Transverse colon (tissue), 4 donors: ENCODE results near the gene TRIM45. TPM values are rescaled to one million over a fixed set of nuclear protein-coding genes. Genes with fewer than 3 reads are reported as not detected.
"Not testable (repeated sequence)": the region's sequence is repeated elsewhere in the genome, so short reads cannot be mapped to it uniquely, and the experiment has no call there.

ENCODE experiments used
- DNase-seq: peaks from one replicate; pipeline ENCODE4 v3.0.0-alpha.2; 2019
- H3K27ac ChIP-seq, 4 donors: fragments of 200-600 bp; sonication (generic); 2 replicates each; pipeline ENCODE4 v1.5.1; 2016 to 2018; ENCODE audit warnings: inconsistent platforms in 4 of 4
- H3K27me3 ChIP-seq: fragments of 200-600 bp; sonication (generic); 2 replicates; pipeline ENCODE4 v1.5.1; 2017; ENCODE audit warnings: inconsistent platforms
- H3K36me3 ChIP-seq, 4 donors: fragments of 200-600 bp; sonication (generic); 2 replicates each; pipeline ENCODE4 v1.5.1; 2017 to 2019; ENCODE audit warnings: inconsistent platforms in 4 of 4
- H3K4me1 ChIP-seq, 4 donors: fragments of 200-600 bp; sonication (generic); 2 replicates each; pipeline ENCODE4 v1.5.1; 2017 to 2020; ENCODE audit warnings: inconsistent platforms in 4 of 4
- H3K4me3 ChIP-seq, 4 donors: fragments of 200-600 bp; sonication (generic); 1 replicate in 1 of 4; 2 replicates in 3 of 4; pipeline versions ENCODE4 v1.5.1 to v1.6.1; 2017 to 2019; ENCODE audit warnings: inconsistent platforms in 4 of 4
- H3K9me3 ChIP-seq, 2 donors: fragments of 200-600 bp; sonication (generic); 2 replicates each; pipeline ENCODE4 v1.5.1; 2017 to 2019; ENCODE audit warnings: inconsistent platforms in 2 of 2
- EP300 ChIP-seq: sonication (generic); formaldehyde crosslinking; IDR thresholded peaks from one replicate; pipeline ENCODE4 v1.6.1; 2017; ENCODE audit warnings: antibody characterized with exemption, low read depth
- POLR2A ChIP-seq: fragments of 450-650 bp; IDR thresholded peaks from one replicate; pipeline ENCODE4 v1.6.1; 2016; ENCODE audit warnings: antibody characterized with exemption, mild to moderate bottlenecking, moderate library complexity
- POLR2AphosphoS5 ChIP-seq, 3 donors: sonication (generic); formaldehyde crosslinking; IDR thresholded peaks; one replicate each; pipeline ENCODE4 v1.6.1; 2016; ENCODE audit warnings: antibody characterized with exemption in 3 of 3
- WGBS, 2 donors: methylation state at CpG; one replicate each; pipeline ENCODE4 v1.1.5; 2018; ENCODE audit warnings: low coverage in 1 of 2; 5-methylcytosine and 5-hydroxymethylcytosine counted together
- in situ Hi-C, 4 donors: fragments of 200-750 bp; cut with MboI; loops; one replicate each; pipeline versions ENCODE4 v1.15.0 to v1.15.1; 2017; ENCODE audit warnings: low sequenced_read_pairs in 3 of 4, low pct_ligation_motif_present in 1 of 4, low pct_unique_long_range_greater_than_20kb in 1 of 4
- intact Hi-C: fragments of 100-400 bp; cut with DNase I; formaldehyde crosslinking; loops from one replicate; pipeline ENCODE4 v1.15.1; 2023; ENCODE audit warnings: low total_unique reads
- total RNA-seq, 4 donors: library from RNA; depleted of rRNA; stranded (reverse); fragments of >200 nt; gene quantifications; one replicate each; pipeline ENCODE4 v1.1.0, GENCODE V29; 2016
- TF ChIP-seq, protein P1 (sequence below), 5 experiments: fragments of 200-600 bp in 3 of 5; fragments of 450-650 bp in 2 of 5; sonication (generic) in 3 of 5; IDR thresholded peaks; 1 replicate in 2 of 5; 2 replicates in 3 of 5; pipeline ENCODE4 v1.5.1; 2016 to 2017; ENCODE audit warnings: antibody characterized with exemption in 5 of 5, inconsistent platforms in 3 of 5, mild to moderate bottlenecking in 2 of 5, moderate library complexity in 1 of 5

Gene TRIM45
- total RNA-seq, 4 donors from 2014 or later: 2.6 to 106 (median 3.1) TPM

DNA sequence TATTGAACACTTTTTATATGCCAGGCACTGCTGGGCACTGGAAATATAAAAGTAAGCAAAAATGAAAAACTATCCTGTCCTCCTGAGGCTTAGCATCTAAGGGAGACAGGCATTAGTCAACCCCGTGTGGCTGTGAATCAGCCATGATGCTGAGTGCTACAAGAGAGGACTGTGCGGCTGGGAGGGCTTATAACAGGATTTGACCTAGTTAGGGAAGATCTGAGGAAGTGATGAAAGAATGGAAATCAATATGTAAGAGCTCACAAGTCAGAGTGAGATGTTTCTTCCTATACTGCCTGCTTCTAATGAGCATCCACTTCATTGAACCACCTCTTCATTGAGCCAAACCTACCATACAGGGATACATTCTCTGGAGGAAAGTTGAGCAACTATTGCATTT lies 15.1 kb downstream of the TRIM45 start:
- TF ChIP-seq, protein P1, sequence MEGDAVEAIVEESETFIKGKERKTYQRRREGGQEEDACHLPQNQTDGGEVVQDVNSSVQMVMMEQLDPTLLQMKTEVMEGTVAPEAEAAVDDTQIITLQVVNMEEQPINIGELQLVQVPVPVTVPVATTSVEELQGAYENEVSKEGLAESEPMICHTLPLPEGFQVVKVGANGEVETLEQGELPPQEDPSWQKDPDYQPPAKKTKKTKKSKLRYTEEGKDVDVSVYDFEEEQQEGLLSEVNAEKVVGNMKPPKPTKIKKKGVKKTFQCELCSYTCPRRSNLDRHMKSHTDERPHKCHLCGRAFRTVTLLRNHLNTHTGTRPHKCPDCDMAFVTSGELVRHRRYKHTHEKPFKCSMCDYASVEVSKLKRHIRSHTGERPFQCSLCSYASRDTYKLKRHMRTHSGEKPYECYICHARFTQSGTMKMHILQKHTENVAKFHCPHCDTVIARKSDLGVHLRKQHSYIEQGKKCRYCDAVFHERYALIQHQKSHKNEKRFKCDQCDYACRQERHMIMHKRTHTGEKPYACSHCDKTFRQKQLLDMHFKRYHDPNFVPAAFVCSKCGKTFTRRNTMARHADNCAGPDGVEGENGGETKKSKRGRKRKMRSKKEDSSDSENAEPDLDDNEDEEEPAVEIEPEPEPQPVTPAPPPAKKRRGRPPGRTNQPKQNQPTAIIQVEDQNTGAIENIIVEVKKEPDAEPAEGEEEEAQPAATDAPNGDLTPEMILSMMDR (IDR thresholded peaks at IDR 0.05): no peak
- TF ChIP-seq POLR2AphosphoS5 (IDR thresholded peaks at IDR 0.05) (no peak), POLR2A (no peak), EP300 (no peak)
- H3K36me3 ChIP-seq: peaks cover 0 to 4% (median 0%) of the 10 kb centered on the region in 4 donors

DNA sequence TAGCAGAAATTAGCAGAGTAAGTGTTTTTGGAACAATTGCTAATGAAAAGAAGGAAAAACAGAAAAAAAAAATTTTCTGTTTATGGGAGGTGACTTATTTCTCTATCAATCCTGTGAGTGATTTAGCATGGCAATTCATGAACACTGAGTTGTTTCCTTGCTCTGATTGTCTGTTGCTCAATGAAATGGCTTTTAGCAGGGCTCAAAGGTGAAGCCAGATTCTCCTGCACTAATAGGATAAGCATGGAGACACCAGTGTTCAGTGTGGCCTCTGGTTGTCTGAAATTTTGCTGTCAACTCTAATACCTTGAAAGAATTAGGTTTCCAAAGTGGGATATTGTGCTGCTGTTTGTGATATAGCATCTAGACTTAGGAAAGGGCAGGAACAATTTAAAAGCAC lies 15.8 kb downstream of the TRIM45 start:
- in situ Hi-C loops (loop anchor here in 1 of 4 donors (25.0 kb wide), 1 partner anchor 807 kb away; no protein-coding TSS in a partner anchor), intact Hi-C loops (no loop called here)
- H3K36me3 ChIP-seq: peaks cover 0 to 7% (median 0%) of the 10 kb centered on the region in 4 donors
- H3K4me3 ChIP-seq: no peak overlapping the region
- H3K9me3 ChIP-seq: no peaks in the 10 kb centered on the region
- H3K27ac ChIP-seq: no peak overlapping the region
- no peak for DNase-seq
- H3K4me1 ChIP-seq: no peaks in the 10 kb centered on the region
- H3K27me3 ChIP-seq: no peaks in the 10 kb centered on the region
- TF ChIP-seq, protein P1 (IDR thresholded peaks at IDR 0.05): no peak
- no peak for TF ChIP-seq POLR2AphosphoS5 (IDR thresholded peaks at IDR 0.05)
- TF ChIP-seq POLR2A: no peak

More for the DNA sequence above, 15.1 kb downstream of the TRIM45 start:
- intact Hi-C loops (no loop called here), in situ Hi-C loops (loop anchor here in 1 of 4 donors (25.0 kb wide), 1 partner anchor 806 kb away; no protein-coding TSS in a partner anchor)
- no peak overlapping the region for H3K4me3 ChIP-seq
- no peak for DNase-seq
- no peaks in the 10 kb centered on the region for H3K27me3 ChIP-seq
- no peaks in the 10 kb centered on the region for H3K4me1 ChIP-seq
- no peaks in the 10 kb centered on the region for H3K9me3 ChIP-seq
- WGBS, 2 donors: 91 to 92% methylated on average over 2 of the region's 2 CpGs
- no peak overlapping the region for H3K27ac ChIP-seq

DNA sequence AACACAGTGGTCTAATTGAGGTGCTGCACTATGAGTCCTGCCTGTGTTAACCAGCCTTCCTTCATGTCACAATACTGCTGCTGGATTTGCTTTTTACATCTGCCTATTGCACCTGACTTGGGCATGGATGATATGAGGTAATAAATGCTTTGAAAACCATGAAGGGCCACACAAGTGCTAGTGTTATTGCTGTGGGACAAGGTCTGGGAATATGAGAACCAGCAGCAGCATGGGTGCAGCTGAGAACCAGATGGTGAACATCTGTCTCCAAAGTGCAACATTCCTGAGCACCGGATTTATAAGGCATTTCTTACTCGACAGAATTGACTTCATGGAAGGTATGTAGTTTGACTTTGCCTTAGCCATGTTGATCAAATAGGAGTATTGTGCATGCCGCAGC lies 16.6 kb downstream of the TRIM45 start:
- WGBS, 2 donors: 76% methylated on average over 3 of the region's 3 CpGs; no CpG with 5 or more reads in 1 of the 2 donors
- Histone ChIP-seq H3K27ac (no peak overlapping the region), H3K9me3 (no peaks in the 10 kb centered on the region), H3K4me1 (no peaks in the 10 kb centered on the region), H3K4me3 (no peak overlapping the region), H3K36me3 (peaks cover 0 to 7% (median 2%) of the 10 kb centered on the region in 4 donors), H3K27me3 (no peaks in the 10 kb centered on the region)
- in situ Hi-C loops (loop anchor here in 1 of 4 donors (25.0 kb wide), 1 partner anchor 807 kb away; no protein-coding TSS in a partner anchor), intact Hi-C loops (no loop called here)
- DNase-seq: no peak
- TF ChIP-seq POLR2A: no peak
- TF ChIP-seq EP300: no peak
- TF ChIP-seq, protein P1 (IDR thresholded peaks at IDR 0.05): no peak
- TF ChIP-seq POLR2AphosphoS5 (IDR thresholded peaks at IDR 0.05): no peak

DNA sequence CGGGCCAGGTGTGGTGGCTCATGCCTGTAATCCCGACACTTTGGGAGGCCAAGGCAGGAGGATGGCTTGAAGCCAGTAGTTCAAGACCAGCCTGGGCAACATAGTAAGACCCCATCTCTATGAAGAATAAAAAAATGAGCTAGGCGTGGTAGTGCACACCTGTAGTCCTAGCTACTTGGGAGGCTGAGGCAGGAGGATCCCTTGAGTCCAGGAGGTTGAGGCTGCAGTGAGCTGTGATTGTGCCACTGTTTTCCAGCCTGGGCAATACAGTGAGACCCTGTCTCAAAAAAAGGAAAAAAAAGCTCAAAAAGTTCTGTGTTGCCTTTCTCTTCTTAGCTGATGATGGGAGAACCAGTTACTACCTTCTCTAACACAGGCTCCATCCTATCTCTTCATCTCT lies 19.7 kb downstream of the TRIM45 start:
- intact Hi-C loops: not testable (repeated sequence)
- 94 to 96% methylated on average over 3 of the region's 3 CpGs for WGBS, 2 donors

DNA sequence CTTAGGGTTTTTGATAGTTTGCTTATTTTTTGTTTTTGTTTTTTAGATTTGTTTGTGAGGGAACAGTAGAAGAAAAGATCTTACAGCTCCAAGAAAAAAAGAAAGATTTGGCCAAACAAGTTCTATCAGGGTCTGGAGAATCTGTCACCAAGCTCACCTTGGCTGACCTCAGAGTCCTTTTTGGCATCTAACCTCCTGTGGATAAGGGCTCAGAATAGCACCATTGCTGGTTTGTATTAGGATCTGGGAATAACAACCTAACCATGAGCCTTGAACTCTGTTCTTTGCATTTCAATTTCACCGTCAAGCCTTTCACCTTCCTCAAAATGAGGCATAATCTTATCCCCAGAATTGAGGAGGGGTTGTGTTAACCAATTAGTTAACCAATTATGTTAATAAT lies 20.2 kb downstream of the TRIM45 start:
- no peaks in the 10 kb centered on the region for H3K9me3 ChIP-seq
- 95 to 100% methylated on average over 1 of the region's 1 CpG for WGBS, 2 donors
- H3K4me3 ChIP-seq: no peak overlapping the region
- no peaks in the 10 kb centered on the region for H3K27me3 ChIP-seq
- peaks cover 0 to 20% (median 4%) of the 10 kb centered on the region in 4 donors for H3K36me3 ChIP-seq
- intact Hi-C loops: no loop called here
- no peaks in the 10 kb centered on the region for H3K4me1 ChIP-seq
- TF ChIP-seq EP300: no peak
- DNase-seq: no peak
- no peak overlapping the region for H3K27ac ChIP-seq
- in situ Hi-C loops: loop anchor here in 1 of 4 donors (25.0 kb wide), 1 partner anchor 811 kb away; no protein-coding TSS in a partner anchor

More for the DNA sequence above, 19.7 kb downstream of the TRIM45 start:
- not testable (repeated sequence) for H3K4me1 ChIP-seq, DNase-seq, H3K9me3 ChIP-seq, H3K27ac ChIP-seq, H3K27me3 ChIP-seq, H3K4me3 ChIP-seq
- in situ Hi-C loops: loop anchor here in 1 of 4 donors (25.0 kb wide), 1 partner anchor 810 kb away; no protein-coding TSS in a partner anchor
- H3K36me3 ChIP-seq: peaks cover 0 to 18% (median 4%) of the 10 kb centered on the region in 4 donors
